ENCODE results near the gene ZC3H18. TPM values are rescaled to one million over a fixed set of nuclear protein-coding genes. Genes with fewer than 3 reads are reported as not detected.

ZC3H18 gene
- total RNA-seq, 1 experiment from 2014 or later: 20.4 TPM

DNA sequence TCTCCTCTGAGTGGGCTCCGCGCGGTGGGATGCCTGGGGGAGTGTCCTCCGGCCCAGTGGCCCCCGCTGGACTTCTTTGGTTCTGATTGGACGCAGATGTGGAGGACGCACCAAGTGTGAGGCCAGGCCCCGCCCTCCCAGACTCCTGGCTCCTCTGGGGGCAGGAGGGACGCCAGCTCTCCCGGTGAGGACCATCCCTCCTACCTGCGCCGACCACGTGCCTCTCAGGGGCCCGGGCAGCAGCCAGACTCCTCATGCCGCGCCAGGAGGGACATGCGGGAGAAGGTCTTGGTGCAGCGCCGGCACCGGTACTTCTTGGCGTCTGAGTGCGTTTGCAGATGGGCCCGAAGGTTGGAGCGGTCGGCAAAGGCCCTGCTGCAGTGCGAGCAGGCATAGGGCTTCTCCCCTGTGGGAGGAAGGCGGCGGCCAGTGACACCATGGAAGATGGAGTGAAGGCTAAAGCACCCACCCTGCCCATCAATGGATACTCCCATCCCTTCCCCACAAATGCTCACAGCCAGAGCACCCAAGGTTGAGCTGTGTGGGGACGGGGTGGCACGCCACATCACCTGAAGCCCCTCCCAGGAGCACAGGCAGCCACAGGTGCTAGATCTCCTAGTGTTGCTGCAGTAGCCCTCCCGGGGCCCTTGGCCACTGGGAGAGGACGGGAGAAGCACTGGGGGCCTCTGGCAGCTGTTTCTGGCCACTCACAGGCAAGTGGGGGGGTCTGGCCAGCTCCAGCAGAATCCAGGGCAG, 108.2 kb downstream of the ZC3H18 start:
- DNase-seq (ENCODE audit: low read depth): no peak

DNA sequence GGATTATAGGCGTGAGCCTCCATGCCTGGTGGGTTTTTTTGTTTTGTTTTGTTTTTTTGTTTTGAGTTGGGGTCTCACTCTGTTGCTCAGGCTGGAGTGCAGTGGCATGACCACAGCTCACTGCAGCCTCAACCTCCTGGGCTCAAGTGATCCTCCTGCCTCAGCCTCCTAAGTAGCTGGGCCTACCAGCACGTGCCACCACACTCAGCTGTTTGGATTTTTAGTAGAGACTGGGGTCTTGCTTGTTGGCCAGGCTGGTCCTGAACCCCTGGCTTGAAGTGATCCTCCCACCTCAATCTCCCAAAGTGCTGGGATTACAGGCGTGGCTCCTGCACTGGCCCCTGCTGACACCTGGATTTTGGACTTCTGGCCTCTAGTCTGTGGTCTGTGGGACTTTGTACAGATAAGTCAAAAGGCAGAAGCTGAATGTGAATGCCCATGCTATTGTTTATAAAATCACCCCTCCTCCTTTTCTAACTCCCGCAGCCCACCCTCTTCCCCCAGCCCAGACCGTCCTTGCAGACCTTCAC, 110.4 kb downstream of the ZC3H18 start:
- no peak for DNase-seq (ENCODE audit: low read depth)

DNA sequence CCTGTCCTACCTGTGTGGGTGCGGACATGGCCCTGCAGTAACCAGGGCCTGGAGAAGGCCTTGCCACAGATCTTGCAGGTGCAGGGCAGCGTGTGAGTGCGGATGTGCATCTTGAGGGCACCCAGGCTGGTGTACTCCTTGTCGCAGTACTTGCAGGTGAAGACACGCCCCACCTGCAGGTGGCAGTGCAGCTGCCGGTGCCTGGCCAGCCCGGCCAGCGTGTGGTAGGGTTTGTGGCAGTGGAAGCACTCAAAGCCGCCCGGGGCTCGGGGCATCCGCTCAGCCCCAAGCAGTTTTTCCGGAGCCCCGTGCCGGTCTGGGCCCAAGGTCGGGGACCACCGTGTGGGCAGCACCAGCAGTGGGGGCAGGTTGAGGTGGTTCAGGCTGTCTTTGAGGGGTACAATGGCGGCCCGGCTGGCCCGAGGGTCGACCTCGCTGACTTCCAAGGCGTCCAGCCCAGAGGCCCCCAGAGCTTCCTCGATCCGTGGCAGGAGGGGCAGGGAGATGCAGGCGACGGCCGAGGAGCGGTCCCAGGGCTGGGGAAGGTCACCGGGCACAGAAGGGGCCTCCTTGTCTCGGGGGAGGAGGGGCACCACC, 111.0 kb downstream of the ZC3H18 start:
- DNase-seq (ENCODE audit: low read depth): no peak

Other genes with a start within 250 kb of the ZC3H18 start
- 0.32 and 0.37 TPM in 2 replicates for gene ZNF469, start 187.4 kb upstream of the ZC3H18 start, total RNA-seq (2014; rRNA removed; shearing (Covaris generic))
- 0.10 and 1.9 TPM in 2 replicates for gene ZFPM1, start 117.1 kb upstream of the ZC3H18 start, total RNA-seq (2014; rRNA removed; shearing (Covaris generic))
- not detected in 2 replicates for gene IL17C, start 68.2 kb downstream of the ZC3H18 start, total RNA-seq (2014; rRNA removed; shearing (Covaris generic))
- gene CYBA, start 80.7 kb downstream of the ZC3H18 start, total RNA-seq (2014; rRNA removed; shearing (Covaris generic)): not detected in 2 replicates
- 39.9 and 42.4 TPM in 2 replicates for gene MVD, start 92.7 kb downstream of the ZC3H18 start, total RNA-seq (2014; rRNA removed; shearing (Covaris generic))
- not detected in 2 replicates for gene SNAI3, start 116.1 kb downstream of the ZC3H18 start, total RNA-seq (2014; rRNA removed; shearing (Covaris generic))
- 18.2 and 26.5 TPM in 2 replicates for gene RNF166, start 136.0 kb downstream of the ZC3H18 start, total RNA-seq (2014; rRNA removed; shearing (Covaris generic))
- gene CTU2, start 136.1 kb downstream of the ZC3H18 start, total RNA-seq (2014; rRNA removed; shearing (Covaris generic)): 11.1 and 16.2 TPM in 2 replicates
- 49.1 and 89.6 TPM in 2 replicates for gene PIEZO1, start 214.8 kb downstream of the ZC3H18 start, total RNA-seq (2014; rRNA removed; shearing (Covaris generic))
- 12.8 and 44.4 TPM in 2 replicates for gene CDT1, start 233.4 kb downstream of the ZC3H18 start, total RNA-seq (2014; rRNA removed; shearing (Covaris generic))
- gene APRT, start 241.5 kb downstream of the ZC3H18 start, total RNA-seq (2014; rRNA removed; shearing (Covaris generic)): 136 and 151 TPM in 2 replicates

Measured in M059J (cell line).